Measurements from ENCODE around the gene PALD1. TPM values are rescaled to one million over a fixed set of nuclear protein-coding genes. Genes with fewer than 3 reads are reported as not detected.

Gene PALD1
- total RNA-seq, 1 donor from 2014 or later: 9.6 TPM

DNA sequence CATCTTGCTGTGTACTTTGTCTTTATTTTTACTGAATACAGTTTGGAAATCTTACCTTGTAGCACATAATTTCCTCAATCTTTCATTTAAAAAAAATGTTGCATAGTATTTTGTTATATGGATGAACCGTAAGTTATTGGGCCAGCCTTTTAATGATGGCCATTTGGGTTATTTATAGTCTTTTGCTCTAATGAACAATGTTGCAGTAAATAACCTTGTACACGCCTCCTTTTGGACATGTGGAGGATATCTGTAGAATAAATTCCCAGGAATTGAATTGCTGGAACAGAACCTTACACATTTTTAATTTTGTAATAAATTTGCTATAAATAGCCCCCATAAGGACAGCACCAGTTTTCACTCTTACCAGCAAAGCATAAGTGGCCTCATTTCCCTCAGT, 136.6 kb downstream of the PALD1 start:
- Mint-ChIP-seq H3K36me3 (no peaks in the 10 kb centered on the region), H3K27me3 (ENCODE audit: insufficient read depth, low read depth) (no peaks in the 10 kb centered on the region), H3K27ac (no peak overlapping the region), H3K4me1 (no peaks in the 10 kb centered on the region), H3K4me3 (no peak overlapping the region), H3K9me3 (peaks cover 4% of the 10 kb centered on the region)
- no peaks in the 10 kb centered on the region for H3F3A ChIP-seq (ENCODE audit: low read depth)
- H3K4me2 ChIP-seq: no peak overlapping the region
- no peaks in the 10 kb centered on the region for H3K27me3 ChIP-seq
- TF ChIP-seq EZH2 (IDR thresholded peaks at IDR 0.05) (no peak), EZH2phosphoT487 (IDR thresholded peaks at IDR 0.05) (no peak)
- TF ChIP-seq, protein P1, sequence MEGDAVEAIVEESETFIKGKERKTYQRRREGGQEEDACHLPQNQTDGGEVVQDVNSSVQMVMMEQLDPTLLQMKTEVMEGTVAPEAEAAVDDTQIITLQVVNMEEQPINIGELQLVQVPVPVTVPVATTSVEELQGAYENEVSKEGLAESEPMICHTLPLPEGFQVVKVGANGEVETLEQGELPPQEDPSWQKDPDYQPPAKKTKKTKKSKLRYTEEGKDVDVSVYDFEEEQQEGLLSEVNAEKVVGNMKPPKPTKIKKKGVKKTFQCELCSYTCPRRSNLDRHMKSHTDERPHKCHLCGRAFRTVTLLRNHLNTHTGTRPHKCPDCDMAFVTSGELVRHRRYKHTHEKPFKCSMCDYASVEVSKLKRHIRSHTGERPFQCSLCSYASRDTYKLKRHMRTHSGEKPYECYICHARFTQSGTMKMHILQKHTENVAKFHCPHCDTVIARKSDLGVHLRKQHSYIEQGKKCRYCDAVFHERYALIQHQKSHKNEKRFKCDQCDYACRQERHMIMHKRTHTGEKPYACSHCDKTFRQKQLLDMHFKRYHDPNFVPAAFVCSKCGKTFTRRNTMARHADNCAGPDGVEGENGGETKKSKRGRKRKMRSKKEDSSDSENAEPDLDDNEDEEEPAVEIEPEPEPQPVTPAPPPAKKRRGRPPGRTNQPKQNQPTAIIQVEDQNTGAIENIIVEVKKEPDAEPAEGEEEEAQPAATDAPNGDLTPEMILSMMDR (IDR thresholded peaks at IDR 0.05): no peak
- H3K4me1 ChIP-seq: no peaks in the 10 kb centered on the region
- H4K20me1 ChIP-seq (ENCODE audit: low read depth): no peaks in the 10 kb centered on the region
- no peak for DNase-seq (ENCODE audit: low spot score)
- H3K27ac ChIP-seq: no peak overlapping the region
- H3K36me3 ChIP-seq: no peaks in the 10 kb centered on the region
- no peak overlapping the region for H3K4me3 ChIP-seq
- no peaks in the 10 kb centered on the region for H3K79me2 ChIP-seq (ENCODE audit: low read depth)
- H3K9me3 ChIP-seq (ENCODE audit: low read depth): peaks cover 4% of the 10 kb centered on the region
- no peak overlapping the region for H2AFZ ChIP-seq (replicated peaks)
- no peak overlapping the region for H3K9ac ChIP-seq

DNA sequence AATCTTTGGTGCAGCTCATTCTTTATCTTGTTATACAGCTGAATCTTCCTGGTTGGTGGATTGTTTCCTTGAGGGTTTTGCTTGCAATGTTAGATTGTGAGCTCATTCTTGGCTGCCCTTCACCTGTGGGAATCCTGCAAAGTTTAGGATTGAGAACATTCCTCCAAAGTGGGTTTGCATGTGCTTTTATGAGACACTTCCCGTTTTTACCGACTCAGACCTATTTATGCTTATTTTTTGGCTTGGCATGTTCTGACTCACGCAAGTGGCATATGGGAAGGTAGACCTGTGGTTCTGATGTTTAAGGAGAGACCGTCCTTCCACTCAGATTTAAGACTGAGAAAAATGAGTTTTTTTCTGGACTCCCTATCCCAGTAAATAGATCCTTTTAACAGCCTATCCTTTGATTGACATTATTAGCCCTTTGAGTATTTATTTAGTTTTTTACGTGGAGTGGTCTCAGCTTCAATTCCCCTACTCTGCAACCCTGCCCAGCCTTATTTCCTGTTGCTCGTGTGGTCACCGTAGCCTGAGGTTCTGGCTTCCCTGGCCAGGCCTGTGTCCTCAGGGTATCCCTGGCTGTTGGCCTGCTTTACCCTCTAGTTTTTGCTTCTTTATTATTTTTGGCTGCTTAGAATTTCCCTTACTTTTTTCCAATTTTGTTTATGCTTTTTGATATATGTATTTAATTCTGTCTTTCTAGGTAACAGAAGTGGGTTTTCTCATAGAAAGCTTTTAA, 137.4 kb downstream of the PALD1 start:
- H3K27ac ChIP-seq: no peak overlapping the region
- H3K27me3 ChIP-seq: no peaks in the 10 kb centered on the region
- H3F3A ChIP-seq (ENCODE audit: low read depth): no peaks in the 10 kb centered on the region
- no peak overlapping the region for H2AFZ ChIP-seq (replicated peaks)
- Mint-ChIP-seq H3K4me3 (no peak overlapping the region), H3K36me3 (no peaks in the 10 kb centered on the region), H3K4me1 (no peaks in the 10 kb centered on the region), H3K27me3 (ENCODE audit: insufficient read depth, low read depth) (no peaks in the 10 kb centered on the region), H3K9me3 (peaks cover 10% of the 10 kb centered on the region), H3K27ac (no peak overlapping the region)
- H3K4me3 ChIP-seq: no peak overlapping the region
- H3K36me3 ChIP-seq: no peaks in the 10 kb centered on the region
- peaks cover 12% of the 10 kb centered on the region for H3K9me3 ChIP-seq (ENCODE audit: low read depth)
- no peaks in the 10 kb centered on the region for H3K79me2 ChIP-seq (ENCODE audit: low read depth)
- no peaks in the 10 kb centered on the region for H4K20me1 ChIP-seq (ENCODE audit: low read depth)
- TF ChIP-seq EZH2phosphoT487 (IDR thresholded peaks at IDR 0.05): no peak
- TF ChIP-seq, protein P1 (IDR thresholded peaks at IDR 0.05): no peak
- TF ChIP-seq EZH2 (IDR thresholded peaks at IDR 0.05): no peak
- no peak for DNase-seq (ENCODE audit: low spot score)
- H3K4me2 ChIP-seq: no peak overlapping the region
- no peak overlapping the region for H3K9ac ChIP-seq
- H3K4me1 ChIP-seq: no peaks in the 10 kb centered on the region

DNA sequence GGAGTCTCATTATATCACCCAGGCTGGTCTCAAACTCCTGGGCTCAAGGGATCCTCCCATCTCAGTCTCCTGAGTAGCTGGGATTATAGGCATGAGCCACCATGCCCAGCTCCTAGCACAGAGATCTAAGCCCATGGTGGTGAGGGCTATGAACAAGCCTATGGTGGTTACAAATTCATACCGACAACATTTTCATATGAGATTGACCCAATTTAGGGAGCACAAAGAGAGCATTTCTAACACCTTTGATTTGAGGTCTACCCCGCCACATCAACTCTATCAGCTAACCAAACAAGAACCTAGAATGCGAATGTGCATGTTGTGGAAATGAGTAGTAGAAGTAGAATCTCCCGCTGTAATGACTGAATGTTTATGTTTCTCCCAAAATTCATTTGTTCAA, 138.2 kb downstream of the PALD1 start:
- Histone ChIP-seq H3K79me2 (ENCODE audit: low read depth) (no peaks in the 10 kb centered on the region), H3K36me3 (no peaks in the 10 kb centered on the region), H3K27me3 (no peaks in the 10 kb centered on the region), H4K20me1 (ENCODE audit: low read depth) (no peaks in the 10 kb centered on the region), H3F3A (ENCODE audit: low read depth) (no peaks in the 10 kb centered on the region), H3K9me3 (ENCODE audit: low read depth) (peaks cover 12% of the 10 kb centered on the region), H2AFZ (replicated peaks) (no peak overlapping the region), H3K4me2 (no peak overlapping the region), H3K27ac (no peak overlapping the region), H3K9ac (no peak overlapping the region), H3K4me3 (no peak overlapping the region), H3K4me1 (no peaks in the 10 kb centered on the region)
- Mint-ChIP-seq H3K27me3 (ENCODE audit: insufficient read depth, low read depth) (no peaks in the 10 kb centered on the region), H3K4me1 (no peaks in the 10 kb centered on the region), H3K9me3 (peaks cover 13% of the 10 kb centered on the region), H3K27ac (no peak overlapping the region), H3K4me3 (no peak overlapping the region), H3K36me3 (no peaks in the 10 kb centered on the region)
- no peak for TF ChIP-seq EZH2 (IDR thresholded peaks at IDR 0.05)
- TF ChIP-seq EZH2phosphoT487 (IDR thresholded peaks at IDR 0.05): no peak
- TF ChIP-seq, protein P1 (IDR thresholded peaks at IDR 0.05): no peak
- no peak for DNase-seq (ENCODE audit: low spot score)

Other genes with a start within 250 kb of the PALD1 start
- gene PPA1, start 245.3 kb upstream of the PALD1 start, total RNA-seq (ENCODE audit: low replicate concordance): 134 and 203 TPM in 2 replicates
- 0.06 TPM in 1 of 2 replicates, not detected in the other for gene NPFFR1, start 194.8 kb upstream of the PALD1 start, total RNA-seq (ENCODE audit: low replicate concordance)
- 19.0 and 44.9 TPM in 2 replicates for gene LRRC20, start 96.1 kb upstream of the PALD1 start, total RNA-seq (ENCODE audit: low replicate concordance)
- 110 and 122 TPM in 2 replicates for gene EIF4EBP2, start 74.6 kb upstream of the PALD1 start, total RNA-seq (ENCODE audit: low replicate concordance)
- gene NODAL, start 37.1 kb upstream of the PALD1 start, total RNA-seq (ENCODE audit: low replicate concordance): not detected in 2 replicates
- not detected in 2 replicates for gene PRF1, start 124.0 kb downstream of the PALD1 start, total RNA-seq (ENCODE audit: low replicate concordance)
- gene ADAMTS14, start 193.7 kb downstream of the PALD1 start, total RNA-seq (ENCODE audit: low replicate concordance): 0.53 TPM in 1 of 2 replicates, not detected in the other

All from neural progenitor cell (in vitro differentiated cells).